GM23338 (cell line): Measurements from ENCODE around the gene TELO2.

Experiments used
- CTCF ChIP-seq, 2 experiments: fragments of 200-600 bp in 1 of 2; sonication (generic) in 1 of 2; conservative IDR thresholded peaks; 2 replicates each; pipeline versions ENCODE4 v1.5.1 to v1.6.1; 2016 to 2017; ENCODE audit warnings: antibody characterized with exemption in 2 of 2, low read depth in 2 of 2, mild to moderate bottlenecking in 2 of 2, moderate library complexity in 1 of 2
- ETS1 ChIP-seq: IDR thresholded peaks from 2 replicates; pipeline ENCODE4 v1.6.1; 2016; ENCODE audit warnings: antibody characterized with exemption
- EZH2 ChIP-seq: fragments of 200-600 bp; sonication (generic); IDR thresholded peaks from one replicate; pipeline ENCODE4 v1.8.0; 2017; ENCODE audit warnings: antibody characterized with exemption, mild to moderate bottlenecking, low read depth; ENCODE audit not compliant: unreplicated experiment
- JUNB ChIP-seq: IDR thresholded peaks from one replicate; pipeline ENCODE4 v1.6.1; 2016; ENCODE audit warnings: antibody characterized with exemption; ENCODE audit not compliant: unreplicated experiment
- POLR2AphosphoS5 ChIP-seq: IDR thresholded peaks from 2 replicates; pipeline ENCODE4 v1.6.1; 2016; ENCODE audit warnings: antibody characterized with exemption, low read depth
- REST ChIP-seq: IDR thresholded peaks from one replicate; pipeline ENCODE4 v1.6.1; 2018; ENCODE audit warnings: antibody characterized with exemption; ENCODE audit not compliant: unreplicated experiment

GRCh38 chr16:1459967-1460366 lies 33.2 kb upstream of the TELO2 start:
- TF ChIP-seq CTCF (conservative IDR thresholded peaks at IDR 0.05; ENCODE audit: low read depth in 2 of 2): no peak
- TF ChIP-seq REST: no peak
- TF ChIP-seq EZH2: no peak
- TF ChIP-seq POLR2AphosphoS5: no peak
- TF ChIP-seq JUNB: no peak
- no peak for TF ChIP-seq ETS1
